Measurements from ENCODE around the gene KMT2C. TPM values are rescaled to one million over a fixed set of nuclear protein-coding genes. Genes with fewer than 3 reads are reported as not detected.

Gene KMT2C
- total RNA-seq (100 to 1,000 TPM in 4 of 5 experiments, 10 to 100 TPM in 1; 82.5 to 152 (median 121) TPM), polyA plus RNA-seq (10 to 100 TPM; 17.0 to 18.6 TPM), total RNA-seq (345 reads per million, percentile 97 among the genes with 10 or more reads in this experiment)

DNA sequence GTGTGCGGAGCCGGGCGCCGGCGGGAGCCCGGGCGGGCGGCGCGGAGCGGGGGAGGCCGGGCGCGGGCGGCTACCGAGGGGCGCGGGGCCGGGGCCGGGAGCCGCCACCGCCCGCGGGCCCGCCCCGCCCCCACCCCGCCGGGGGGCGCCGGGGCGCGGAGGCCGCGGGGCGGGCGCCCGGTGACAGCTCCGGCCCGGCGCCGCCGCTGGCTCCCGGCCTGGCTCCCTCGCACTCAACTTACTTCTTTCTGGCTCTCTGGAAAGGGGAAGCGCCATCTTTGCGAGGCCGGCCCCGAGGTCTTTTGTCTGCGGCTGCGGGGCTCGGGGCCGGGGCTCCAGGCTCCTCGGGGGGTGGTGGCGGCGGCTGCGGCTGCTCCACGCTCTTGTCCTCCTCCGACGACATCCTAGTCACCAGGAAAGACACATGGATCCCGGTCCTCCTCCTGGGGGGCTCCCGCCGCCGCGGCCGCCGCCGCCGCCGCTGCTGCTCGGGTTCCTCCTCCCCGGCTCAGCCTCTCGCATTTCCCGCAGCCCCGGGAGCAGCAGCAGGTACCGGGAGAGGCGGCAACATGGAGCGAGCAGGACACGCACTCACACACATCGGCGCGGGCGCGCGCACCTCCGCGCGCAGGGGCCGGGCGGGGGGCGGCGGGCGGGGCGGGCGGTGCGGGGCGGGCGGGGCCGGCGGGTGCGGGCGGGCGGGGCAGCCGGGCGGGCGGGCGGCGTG is at the start of gene KMT2C:
Gene KMT2C (minus strand): TSS at position 620 of the 727 bp plus-strand sequence. CDS start 217 bp downstream, at position 403.
- peak within 1 kb of the TSS; percentile 97 for H3K27ac ChIP-seq (ENCODE audit: low read depth, low read length)
- H3K36me3 Mint-ChIP-seq: peaks cover 0 to 4% (median 0%) of the 10 kb centered on the region in 5 donors
- H3K4me1 ChIP-seq (ENCODE audit: control insufficient read depth in 2 of 2, insufficient read depth in 2 of 2, low read length in 2 of 2): peaks cover 7 to 9% of the 10 kb centered on the region in 2 donors
- intact Hi-C loops (cut with micrococcal nuclease): loop anchor here (1.0 to 10.0 kb wide), 9 partner anchors 28 to 1351 kb away; partner anchors contain the start of genes ACTR3B (in 2 of the 2), XRCC2 (in 2 of the 2), ABCF2 (in 1 of the 2) and AGAP3 (in 1 of the 2)
- POLR2A ChIA-PET: interaction anchor here (1.1 to 2.3 kb wide), 3 partner anchors 28 to 94 kb away, joined by 3 to 25 read pairs (median 5); no protein-coding TSS in a partner anchor
- peak within 1 kb of the TSS; percentile 85 to 99 (median 93) for H3K4me3 Mint-ChIP-seq
- no peaks in the 10 kb centered on the region for H3K27me3 ChIP-seq (ENCODE audit: control insufficient read depth in 2 of 2, insufficient read depth in 2 of 2, low read length in 2 of 2)
- no peaks in the 10 kb centered on the region for H3K9me3 ChIP-seq (ENCODE audit: control insufficient read depth in 2 of 3, low read length in 3 of 3)
- peak within 1 kb of the TSS; percentile 85 to 97 (median 96) for H3K27ac Mint-ChIP-seq
- peak within 1 kb of the TSS; percentile 75 for H3K4me3 ChIP-seq (ENCODE audit: low read length)
- CTCF ChIA-PET: no interaction called here
- DNase-seq (peak; percentile 47 to 65 (median 61)), ATAC-seq (peak; percentile 42)
- H3K36me3 ChIP-seq (ENCODE audit: control insufficient read depth in 2 of 3, insufficient read depth in 3 of 3, low read length in 3 of 3): peaks cover 0 to 3% (median 0%) of the 10 kb centered on the region in 3 experiments
- no peaks in the 10 kb centered on the region for H3K9me3 Mint-ChIP-seq
- H3K4me1 Mint-ChIP-seq: peaks cover 18 to 43% (median 30%) of the 10 kb centered on the region in 7 donors
- no peaks in the 10 kb centered on the region for H3K27me3 Mint-ChIP-seq

DNA sequence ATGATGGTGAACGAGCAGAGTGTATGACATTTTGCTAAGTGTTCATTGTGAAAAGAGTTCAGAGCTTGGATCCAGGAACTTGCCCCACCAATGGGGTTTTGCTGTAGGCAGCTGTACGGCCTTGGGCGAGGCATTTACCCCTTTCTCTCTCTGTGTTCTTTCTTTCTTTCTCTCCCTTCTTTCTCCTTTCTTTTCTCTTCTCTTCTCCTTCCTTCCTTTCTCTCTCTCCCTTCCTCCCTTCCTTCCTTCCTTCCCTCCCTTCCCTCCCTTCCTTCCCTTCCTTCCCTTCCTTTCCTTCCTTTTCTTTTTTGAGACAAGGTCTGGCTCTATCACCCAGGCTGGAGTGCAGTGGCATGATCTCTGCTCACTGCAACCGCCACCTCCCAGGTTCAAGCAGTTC is 45.3 kb upstream of the KMT2C start:
- DNase-seq: no peak
- Histone ChIP-seq H3K4me3 (ENCODE audit: low read length) (no peak overlapping the region), H3K4me1 (ENCODE audit: control insufficient read depth in 2 of 2, insufficient read depth in 2 of 2, low read length in 2 of 2) (no peaks in the 10 kb centered on the region), H3K27me3 (ENCODE audit: control insufficient read depth in 2 of 2, insufficient read depth in 2 of 2, low read length in 2 of 2) (no peaks in the 10 kb centered on the region), H3K27ac (ENCODE audit: low read depth, low read length) (no peak overlapping the region), H3K9me3 (ENCODE audit: control insufficient read depth in 2 of 3, low read length in 3 of 3) (no peaks in the 10 kb centered on the region), H3K36me3 (ENCODE audit: control insufficient read depth in 2 of 3, insufficient read depth in 3 of 3, low read length in 3 of 3) (no peaks in the 10 kb centered on the region)
- no peak overlapping the region for H3K4me3 Mint-ChIP-seq
- no peak overlapping the region for H3K27ac Mint-ChIP-seq
- no peaks in the 10 kb centered on the region for H3K9me3 Mint-ChIP-seq
- ChIA-PET CTCF (no interaction called here), POLR2A (no interaction called here)
- ATAC-seq: no peak
- intact Hi-C loops (cut with micrococcal nuclease): no loop called here
- H3K4me1 Mint-ChIP-seq: no peaks in the 10 kb centered on the region
- no peaks in the 10 kb centered on the region for H3K27me3 Mint-ChIP-seq
- no peaks in the 10 kb centered on the region for H3K36me3 Mint-ChIP-seq

DNA sequence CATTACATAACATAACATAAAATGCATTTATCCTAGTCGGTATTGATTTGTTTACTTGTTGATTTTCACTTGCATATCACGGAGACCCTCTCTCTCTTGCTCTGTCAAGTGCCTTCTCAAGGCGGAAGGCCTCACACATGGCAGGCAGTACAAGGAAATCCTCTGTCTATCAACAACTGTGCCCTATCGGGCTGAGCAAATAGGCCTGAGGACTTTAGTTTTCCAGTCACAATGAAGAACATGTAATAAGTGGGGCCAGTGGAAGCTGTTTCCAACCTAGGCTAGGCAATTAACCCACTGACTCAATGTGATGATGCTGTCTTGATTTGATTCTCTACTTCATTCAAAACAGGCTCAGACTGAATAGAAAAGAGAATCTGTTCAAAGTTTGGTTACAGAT is 44.9 kb upstream of the KMT2C start:
- POLR2A ChIA-PET: no interaction called here
- H3K27ac ChIP-seq (ENCODE audit: low read depth, low read length): no peak overlapping the region
- H3K4me3 Mint-ChIP-seq: no peak overlapping the region

DNA sequence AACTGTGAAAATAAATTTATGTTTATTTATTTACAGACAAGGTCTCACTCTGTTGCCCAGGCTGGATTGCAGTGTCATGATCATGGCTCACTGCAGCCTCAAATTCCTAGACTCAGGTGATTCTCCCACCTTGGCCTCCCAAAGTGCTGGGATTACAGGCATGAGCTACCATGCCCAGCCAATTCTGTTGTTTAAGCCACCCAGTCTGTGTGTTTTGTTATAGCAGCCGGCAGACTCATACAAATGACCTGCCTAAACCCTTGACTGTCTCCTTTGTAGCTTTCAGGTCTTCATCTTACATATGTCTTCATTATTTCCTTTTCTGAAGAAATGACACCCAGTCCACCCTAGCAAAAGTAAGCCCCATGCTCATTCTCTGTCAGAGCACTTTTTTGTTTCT is 43.8 kb upstream of the KMT2C start:
- H3K36me3 Mint-ChIP-seq: no peaks in the 10 kb centered on the region
- intact Hi-C loops (cut with micrococcal nuclease): no loop called here
- H3K4me3 Mint-ChIP-seq: no peak overlapping the region
- ChIA-PET POLR2A (no interaction called here), CTCF (no interaction called here)
- no peak overlapping the region for H3K27ac ChIP-seq (ENCODE audit: low read depth, low read length)
- no peaks in the 10 kb centered on the region for H3K9me3 ChIP-seq (ENCODE audit: control insufficient read depth in 2 of 3, low read length in 3 of 3)
- no peaks in the 10 kb centered on the region for H3K4me1 Mint-ChIP-seq
- DNase-seq: no peak
- H3K4me1 ChIP-seq (ENCODE audit: control insufficient read depth in 2 of 2, insufficient read depth in 2 of 2, low read length in 2 of 2): no peaks in the 10 kb centered on the region
- no peak for ATAC-seq
- H3K36me3 ChIP-seq (ENCODE audit: control insufficient read depth in 2 of 3, insufficient read depth in 3 of 3, low read length in 3 of 3): no peaks in the 10 kb centered on the region
- no peak overlapping the region for H3K4me3 ChIP-seq (ENCODE audit: low read length)
- H3K27me3 ChIP-seq (ENCODE audit: control insufficient read depth in 2 of 2, insufficient read depth in 2 of 2, low read length in 2 of 2): no peaks in the 10 kb centered on the region
- H3K9me3 Mint-ChIP-seq: no peaks in the 10 kb centered on the region
- H3K27me3 Mint-ChIP-seq: no peaks in the 10 kb centered on the region
- H3K27ac Mint-ChIP-seq: no peak overlapping the region

More for the DNA sequence above, 44.9 kb upstream of the KMT2C start:
- CTCF ChIA-PET: no interaction called here
- no peaks in the 10 kb centered on the region for H3K36me3 ChIP-seq (ENCODE audit: control insufficient read depth in 2 of 3, insufficient read depth in 3 of 3, low read length in 3 of 3)
- Mint-ChIP-seq H3K27ac (no peak overlapping the region), H3K4me1 (no peaks in the 10 kb centered on the region), H3K36me3 (no peaks in the 10 kb centered on the region), H3K9me3 (no peaks in the 10 kb centered on the region), H3K27me3 (no peaks in the 10 kb centered on the region)
- ATAC-seq (no peak), DNase-seq (no peak)
- no peak overlapping the region for H3K4me3 ChIP-seq (ENCODE audit: low read length)
- no peaks in the 10 kb centered on the region for H3K4me1 ChIP-seq (ENCODE audit: control insufficient read depth in 2 of 2, insufficient read depth in 2 of 2, low read length in 2 of 2)
- intact Hi-C loops (cut with micrococcal nuclease): no loop called here
- no peaks in the 10 kb centered on the region for H3K9me3 ChIP-seq (ENCODE audit: control insufficient read depth in 2 of 3, low read length in 3 of 3)
- no peaks in the 10 kb centered on the region for H3K27me3 ChIP-seq (ENCODE audit: control insufficient read depth in 2 of 2, insufficient read depth in 2 of 2, low read length in 2 of 2)

DNA sequence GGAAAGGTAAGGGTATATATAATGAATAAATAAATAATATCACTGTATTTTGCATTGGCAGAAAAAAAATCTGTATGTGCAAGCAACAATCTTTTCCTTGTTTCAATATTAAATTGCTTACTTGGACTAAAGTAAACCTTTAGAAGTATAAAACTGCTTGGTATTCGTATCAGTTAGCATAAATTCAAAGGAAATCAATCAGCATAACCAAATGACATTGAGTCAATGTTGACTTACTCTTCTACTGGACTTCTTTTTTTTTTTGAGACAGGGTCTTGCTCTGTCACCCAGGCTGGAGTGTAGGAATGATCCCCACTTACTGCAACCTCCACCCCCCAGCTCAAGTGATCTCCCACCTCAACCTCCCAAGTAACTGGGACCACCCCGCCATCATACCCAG is 42.3 kb upstream of the KMT2C start:
- Histone ChIP-seq H3K4me1 (ENCODE audit: control insufficient read depth in 2 of 2, insufficient read depth in 2 of 2, low read length in 2 of 2) (no peaks in the 10 kb centered on the region), H3K36me3 (ENCODE audit: control insufficient read depth in 2 of 3, insufficient read depth in 3 of 3, low read length in 3 of 3) (no peaks in the 10 kb centered on the region), H3K27ac (ENCODE audit: low read depth, low read length) (no peak overlapping the region), H3K9me3 (ENCODE audit: control insufficient read depth in 2 of 3, low read length in 3 of 3) (no peaks in the 10 kb centered on the region), H3K27me3 (ENCODE audit: control insufficient read depth in 2 of 2, insufficient read depth in 2 of 2, low read length in 2 of 2) (no peaks in the 10 kb centered on the region), H3K4me3 (ENCODE audit: low read length) (no peak overlapping the region)
- POLR2A ChIA-PET: no interaction called here
- Mint-ChIP-seq H3K4me3 (no peak overlapping the region), H3K36me3 (no peaks in the 10 kb centered on the region), H3K27me3 (no peaks in the 10 kb centered on the region), H3K4me1 (no peaks in the 10 kb centered on the region), H3K9me3 (no peaks in the 10 kb centered on the region), H3K27ac (no peak overlapping the region)
- CTCF ChIA-PET: no interaction called here
- no peak for ATAC-seq
- DNase-seq: no peak
- intact Hi-C loops (cut with micrococcal nuclease): no loop called here

DNA sequence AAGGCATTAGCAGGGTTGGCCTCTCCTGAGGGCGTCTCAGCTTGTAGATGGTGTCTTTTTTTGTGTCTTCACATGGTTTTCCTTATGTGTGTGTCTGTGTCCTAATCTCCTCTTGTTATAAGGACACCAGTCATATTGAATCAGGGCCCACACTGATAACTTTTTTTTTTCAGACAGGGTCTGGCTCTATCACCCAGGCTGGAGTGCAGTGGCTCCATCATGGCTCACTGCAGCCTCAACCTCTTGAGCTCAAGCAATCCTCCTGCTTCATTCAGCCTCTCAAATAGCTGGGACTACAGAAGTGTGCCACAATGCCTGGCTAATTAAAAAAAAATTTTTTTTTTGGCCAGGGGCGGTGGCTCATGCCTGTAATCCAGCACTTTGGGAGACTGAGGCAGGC is 41.3 kb upstream of the KMT2C start:
- Mint-ChIP-seq H3K4me1 (no peaks in the 10 kb centered on the region), H3K36me3 (peaks cover 0 to 3% (median 0%) of the 10 kb centered on the region in 5 donors), H3K27me3 (no peaks in the 10 kb centered on the region), H3K27ac (no peak overlapping the region), H3K9me3 (peaks cover 0 to 3% (median 0%) of the 10 kb centered on the region in 11 donors), H3K4me3 (no peak overlapping the region)
- Histone ChIP-seq H3K4me3 (ENCODE audit: low read length) (no peak overlapping the region), H3K36me3 (ENCODE audit: control insufficient read depth in 2 of 3, insufficient read depth in 3 of 3, low read length in 3 of 3) (no peaks in the 10 kb centered on the region), H3K9me3 (ENCODE audit: control insufficient read depth in 2 of 3, low read length in 3 of 3) (no peaks in the 10 kb centered on the region), H3K27me3 (ENCODE audit: control insufficient read depth in 2 of 2, insufficient read depth in 2 of 2, low read length in 2 of 2) (no peaks in the 10 kb centered on the region), H3K4me1 (ENCODE audit: control insufficient read depth in 2 of 2, insufficient read depth in 2 of 2, low read length in 2 of 2) (no peaks in the 10 kb centered on the region), H3K27ac (ENCODE audit: low read depth, low read length) (no peak overlapping the region)
- POLR2A ChIA-PET: no interaction called here
- DNase-seq: no peak
- CTCF ChIA-PET: no interaction called here
- intact Hi-C loops (cut with micrococcal nuclease): no loop called here
- ATAC-seq: no peak

DNA sequence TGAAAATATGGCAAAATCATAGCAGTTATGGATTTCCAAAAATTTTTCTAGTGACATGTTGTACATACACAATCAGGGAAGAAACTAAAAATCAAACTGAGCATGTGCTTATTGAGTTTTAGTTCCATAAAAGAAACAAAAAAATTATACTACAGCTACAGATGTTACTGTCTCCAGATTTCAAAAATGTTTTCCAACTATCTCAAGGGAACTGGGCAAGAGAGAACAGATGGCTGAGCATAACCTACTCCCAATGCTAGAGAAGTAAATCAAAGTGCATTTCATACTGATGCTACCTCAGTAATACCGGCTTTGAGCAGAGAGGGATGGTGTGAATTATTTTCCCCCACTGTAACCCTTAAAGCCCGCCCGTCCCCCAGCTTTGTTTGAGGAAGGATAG is 40.7 kb upstream of the KMT2C start:
- ChIA-PET POLR2A (no interaction called here), CTCF (no interaction called here)
- no peak overlapping the region for H3K4me3 Mint-ChIP-seq
- no peak overlapping the region for H3K27ac ChIP-seq (ENCODE audit: low read depth, low read length)
- H3K4me1 Mint-ChIP-seq: no peaks in the 10 kb centered on the region
- H3K36me3 Mint-ChIP-seq: peaks cover 0 to 4% (median 0%) of the 10 kb centered on the region in 5 donors
- intact Hi-C loops (cut with micrococcal nuclease): no loop called here
- no peaks in the 10 kb centered on the region for H3K27me3 ChIP-seq (ENCODE audit: control insufficient read depth in 2 of 2, insufficient read depth in 2 of 2, low read length in 2 of 2)
- H3K27ac Mint-ChIP-seq: no peak overlapping the region
- no peaks in the 10 kb centered on the region for H3K9me3 ChIP-seq (ENCODE audit: control insufficient read depth in 2 of 3, low read length in 3 of 3)
- no peak for ATAC-seq
- no peaks in the 10 kb centered on the region for H3K27me3 Mint-ChIP-seq
- H3K36me3 ChIP-seq (ENCODE audit: control insufficient read depth in 2 of 3, insufficient read depth in 3 of 3, low read length in 3 of 3): no peaks in the 10 kb centered on the region
- H3K4me3 ChIP-seq (ENCODE audit: low read length): no peak overlapping the region
- no peaks in the 10 kb centered on the region for H3K4me1 ChIP-seq (ENCODE audit: control insufficient read depth in 2 of 2, insufficient read depth in 2 of 2, low read length in 2 of 2)
- DNase-seq: no peak
- peaks cover 0 to 4% (median 0%) of the 10 kb centered on the region in 11 donors for H3K9me3 Mint-ChIP-seq
